Glomerular visceral epithelial cell (primary cell): ENCODE measurements around the gene PNMT.

Experiments
- DNase-seq: peaks from one replicate; pipeline ENCODE4 v3.0.0-alpha.2; 2016; ENCODE audit errors: extremely low spot score

The PNMT gene

GRCh38 chr17:39667945-39668924 is at the start of gene PNMT:
Gene PNMT, plus strand, starts transcription at chr17:39668453. Its CDS starts 23 bp downstream, at chr17:39668476.
- peak; percentile 46 for DNase-seq

DNA sequence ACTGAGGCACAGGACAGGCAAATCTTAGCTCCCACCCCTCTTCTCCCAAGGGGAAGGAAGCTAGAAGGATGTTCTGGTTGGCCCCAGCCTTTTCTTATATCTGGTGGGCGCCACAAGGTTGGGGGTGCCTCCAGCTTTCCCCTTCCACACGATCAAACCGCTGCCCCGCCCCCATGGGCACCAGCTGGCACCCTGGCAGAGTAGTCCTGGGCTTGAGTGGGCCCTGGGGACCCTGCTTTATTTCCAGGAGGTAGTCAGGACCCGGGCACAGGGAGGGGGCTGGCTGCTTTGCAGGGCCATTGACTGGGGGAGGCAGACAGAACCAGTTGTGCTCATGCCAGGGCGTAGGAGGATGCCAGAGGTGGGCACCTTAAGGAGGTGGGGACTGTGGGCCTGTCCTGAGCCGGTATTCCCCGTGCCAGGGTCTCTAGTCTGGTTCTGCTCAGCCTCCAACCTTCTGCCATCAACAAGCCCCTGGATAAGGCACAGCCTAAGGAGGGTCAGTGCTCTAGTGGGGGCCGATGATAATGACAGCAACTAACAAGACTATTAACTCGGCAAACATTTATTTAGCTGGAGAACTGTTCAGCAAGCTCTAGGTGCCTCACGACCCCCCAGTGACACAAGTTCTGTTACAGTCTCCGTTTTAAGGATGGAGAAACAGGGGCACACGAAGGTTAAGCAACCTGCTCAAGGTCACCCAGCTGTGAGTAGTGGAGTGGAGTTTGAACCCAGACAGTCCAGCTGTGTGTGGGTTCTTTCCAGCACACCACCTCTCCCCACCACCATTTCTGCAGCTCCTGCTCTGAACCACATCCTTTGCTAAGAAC is 49.1 kb upstream of the PNMT start:
- no peak for DNase-seq

DNA sequence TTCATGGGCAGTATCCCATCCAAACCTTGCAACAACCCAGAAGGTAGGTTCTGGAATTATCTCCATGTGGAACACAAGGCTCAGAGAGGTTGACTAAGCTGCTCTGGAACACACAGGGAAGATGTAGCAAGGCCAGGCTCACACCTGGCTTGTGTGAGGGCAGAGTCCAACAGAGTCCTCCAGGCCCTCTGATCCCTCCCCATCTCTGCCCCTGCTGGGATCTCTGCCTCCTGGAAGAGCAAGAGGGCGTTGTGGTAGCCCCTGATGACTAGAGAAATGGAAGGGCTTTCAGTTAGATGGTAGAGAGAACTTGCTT is 48.5 kb upstream of the PNMT start:
- DNase-seq: no peak

- peak; percentile 88 for DNase-seq
Measured at GRCh38 chr17:39621523-39622379, 46.5 kb upstream of the PNMT start.

- DNase-seq: peak; percentile 18
Measured at GRCh38 chr17:39622380-39623006, 45.8 kb upstream of the PNMT start.

- peak; percentile 82 for DNase-seq
Measured at GRCh38 chr17:39623356-39623950, 44.8 kb upstream of the PNMT start.

DNA sequence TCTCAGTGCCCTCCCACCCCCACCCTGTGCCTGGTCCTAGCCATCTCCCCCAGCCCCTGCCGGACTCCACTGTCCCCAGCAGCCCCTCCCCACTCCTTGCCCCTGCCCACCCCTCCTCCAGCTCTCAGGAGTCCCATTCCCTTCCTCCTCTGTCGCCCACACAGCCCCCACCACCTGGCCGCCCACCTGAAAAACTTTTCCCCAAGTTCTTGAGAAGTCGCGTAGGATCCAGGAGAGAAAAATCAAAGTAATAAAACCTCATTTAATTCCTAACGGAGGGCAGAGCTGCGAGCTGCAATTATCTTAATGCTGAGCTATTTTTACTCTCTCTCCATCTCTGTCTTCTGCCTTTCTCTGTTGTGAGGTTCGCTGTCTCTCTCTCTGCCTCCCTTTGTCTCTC is 43.9 kb upstream of the PNMT start:
- no peak for DNase-seq

- no peak for DNase-seq
Measured at GRCh38 chr17:39625198-39625785, 43.0 kb upstream of the PNMT start.

GRCh38 chr17:39626171-39627046 is 41.8 kb upstream of the PNMT start, which contains the start of gene PPP1R1B:
Gene PPP1R1B, plus strand, starts transcription at chr17:39626952. Its CDS starts 441 bp downstream, at chr17:39627393.
- no peak for DNase-seq

GRCh38 chr17:39627047-39627711 is 41.1 kb upstream of the PNMT start:
- DNase-seq: no peak

- no peak for DNase-seq
Measured at GRCh38 chr17:39627712-39628516, 40.3 kb upstream of the PNMT start.

DNA sequence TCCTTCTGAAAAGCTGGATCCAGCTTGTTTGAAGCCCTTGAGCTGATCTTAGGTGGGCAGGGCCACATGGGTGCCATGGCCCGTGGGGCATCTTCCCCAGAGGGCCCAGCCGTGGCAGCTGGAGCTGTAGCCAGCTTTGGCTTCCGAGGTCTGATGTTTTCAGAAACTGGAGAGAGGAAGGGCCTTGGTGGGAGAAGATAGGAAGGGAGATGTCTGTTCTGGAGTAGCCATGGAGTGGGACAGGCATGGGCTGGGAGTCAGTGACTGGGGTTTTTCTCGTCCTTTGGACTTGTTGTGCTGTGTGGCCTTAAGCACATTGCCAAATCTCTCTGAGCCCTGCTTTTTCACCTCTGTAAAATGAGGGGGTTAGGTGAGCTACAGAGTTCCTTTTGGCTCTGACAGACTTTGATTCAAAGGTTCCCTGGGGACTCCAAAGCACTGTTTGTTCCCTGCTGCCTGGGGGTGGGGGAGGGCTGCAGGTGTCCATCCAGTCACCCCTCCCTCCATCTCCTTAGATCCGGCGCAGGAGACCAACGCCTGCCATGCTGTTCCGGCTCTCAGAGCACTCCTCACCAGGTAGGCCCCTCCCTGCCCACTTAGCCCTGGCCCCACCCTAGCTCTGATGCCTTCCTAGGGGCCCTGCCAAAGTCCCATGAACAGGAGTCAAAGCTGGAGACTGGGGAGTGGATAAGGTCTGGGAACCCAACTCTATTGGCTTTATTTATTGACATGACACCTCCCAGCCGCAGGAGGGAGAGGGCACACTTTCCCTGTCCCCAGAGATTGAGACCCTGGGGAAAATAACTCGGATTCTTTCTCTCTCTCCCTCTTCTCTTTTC is 39.4 kb upstream of the PNMT start:
- DNase-seq: no peak

GRCh38 chr17:39629494-39629880 is 38.8 kb upstream of the PNMT start:
- no peak for DNase-seq

DNA sequence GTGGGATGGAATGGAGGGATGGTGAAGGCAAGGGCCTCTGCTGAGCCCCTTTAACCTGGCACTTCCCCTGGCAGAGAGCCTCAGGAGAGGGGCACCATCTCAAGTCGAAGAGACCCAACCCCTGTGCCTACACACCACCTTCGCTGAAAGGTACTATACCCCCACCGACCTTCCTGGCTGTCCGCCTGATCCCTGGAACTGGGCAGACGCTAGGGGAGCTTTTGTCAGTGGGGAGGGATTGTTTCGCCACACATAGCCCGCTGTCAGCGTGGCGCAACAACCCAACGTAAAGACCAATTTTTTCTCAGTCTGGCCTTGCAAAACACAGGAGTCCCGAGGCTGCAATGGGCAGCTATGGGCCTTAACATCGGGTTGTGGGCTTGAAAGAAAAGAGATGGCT is 38.4 kb upstream of the PNMT start:
- no peak for DNase-seq

DNA sequence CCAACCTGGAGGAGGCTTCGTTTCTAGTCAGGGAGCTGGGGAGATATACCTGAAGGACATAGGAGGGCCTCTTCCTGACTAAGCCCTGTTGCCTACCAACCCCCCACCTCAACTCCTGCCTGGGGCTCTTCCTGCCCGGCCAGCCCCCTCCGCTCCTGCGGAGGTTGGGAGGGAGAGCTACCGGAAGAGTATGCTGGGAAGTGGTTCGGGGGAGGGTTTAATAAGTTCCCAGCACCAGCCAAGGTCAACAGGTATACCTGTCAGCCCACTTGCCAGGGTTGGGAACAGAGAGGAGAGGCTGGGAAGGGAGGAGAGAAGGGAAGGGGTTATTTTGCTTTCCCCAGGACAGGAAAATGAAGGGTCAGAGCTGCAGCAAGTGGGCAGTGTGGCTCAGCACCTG is 36.9 kb upstream of the PNMT start:
- DNase-seq: no peak

GRCh38 chr17:39632153-39632941 is 35.9 kb upstream of the PNMT start:
- no peak for DNase-seq
